Activated naive CD8-positive, alpha-beta T cell treated with anti-CD3 and anti-CD28 coated beads for 36 hours (primary cell): ENCODE results near the gene DDC. TPM values are rescaled to one million over a fixed set of nuclear protein-coding genes. Genes with fewer than 3 reads are reported as not detected.

Source experiments
- DNase-seq: peaks from one replicate; pipeline ENCODE4 v3.0.0; 2021
- H3K27ac Mint-ChIP-seq: one replicate; pipeline ENCODE4 v1.8.0; 2022; ENCODE audit warnings: mild to moderate bottlenecking, moderate library complexity, mixed read lengths
- H3K27me3 Mint-ChIP-seq: one replicate; pipeline ENCODE4 v1.8.0; 2022; ENCODE audit warnings: mild to moderate bottlenecking, mixed read lengths
- H3K36me3 Mint-ChIP-seq: one replicate; pipeline ENCODE4 v1.8.0; 2021; ENCODE audit warnings: mild to moderate bottlenecking, mixed read lengths
- H3K4me1 Mint-ChIP-seq: one replicate; pipeline ENCODE4 v1.8.0; 2021; ENCODE audit warnings: mixed read lengths
- H3K4me3 Mint-ChIP-seq: one replicate; pipeline ENCODE4 v1.8.0; 2022; ENCODE audit warnings: mild to moderate bottlenecking, moderate library complexity, mixed read lengths
- H3K9me3 Mint-ChIP-seq: one replicate; pipeline ENCODE4 v1.8.0; 2022; ENCODE audit warnings: mixed read lengths
- total RNA-seq, 2 experiments: library from RNA; stranded (reverse); gene quantifications; one replicate each; pipeline ENCODE4 v1.2.3, GENCODE V29; 2021

Gene DDC
- total RNA-seq, 2 experiments from 2014 or later = 0.64 to 1.1 TPM

DNA sequence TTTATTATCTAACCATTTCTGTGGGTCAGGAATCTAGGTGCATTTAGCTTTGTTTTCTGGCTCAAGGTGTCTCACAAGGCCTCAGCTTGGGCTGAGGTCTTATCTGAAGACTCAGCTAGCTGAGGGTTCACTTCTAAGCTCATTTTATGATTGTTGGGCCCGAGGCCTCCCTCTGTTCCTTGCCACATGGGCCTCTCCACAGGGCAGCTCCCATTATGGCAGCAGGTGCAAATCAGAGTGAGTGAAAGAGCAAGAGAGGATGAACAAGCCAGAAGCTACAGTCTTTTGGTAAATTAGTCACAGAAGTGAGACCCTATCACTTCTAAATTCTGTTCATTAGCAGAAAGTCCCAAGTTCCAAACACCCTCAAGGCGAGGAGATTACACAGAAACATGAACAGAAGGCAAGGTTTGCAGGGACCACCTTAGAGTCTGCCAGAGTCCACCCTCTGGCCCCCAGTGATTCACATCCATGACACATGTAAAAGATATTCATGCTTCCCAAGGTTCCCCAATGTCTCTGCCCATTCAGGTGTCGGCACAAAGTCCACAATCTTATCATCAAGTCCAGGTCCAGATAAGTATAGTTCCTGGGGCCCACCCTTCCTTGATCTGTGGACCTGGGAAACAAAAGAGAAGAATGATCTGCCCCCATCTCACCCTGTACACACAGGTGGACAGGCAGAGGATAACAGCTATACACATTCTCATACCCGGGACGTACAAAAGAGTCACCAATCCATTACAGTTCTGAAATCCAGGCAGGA lies 138.7 kb downstream of the DDC start:
- no peak for DNase-seq
- Mint-ChIP-seq H3K27me3 (no peaks in the 10 kb centered on the region), H3K27ac (no peak overlapping the region), H3K4me1 (no peaks in the 10 kb centered on the region), H3K36me3 (no peaks in the 10 kb centered on the region), H3K9me3 (no peaks in the 10 kb centered on the region), H3K4me3 (no peak overlapping the region)

DNA sequence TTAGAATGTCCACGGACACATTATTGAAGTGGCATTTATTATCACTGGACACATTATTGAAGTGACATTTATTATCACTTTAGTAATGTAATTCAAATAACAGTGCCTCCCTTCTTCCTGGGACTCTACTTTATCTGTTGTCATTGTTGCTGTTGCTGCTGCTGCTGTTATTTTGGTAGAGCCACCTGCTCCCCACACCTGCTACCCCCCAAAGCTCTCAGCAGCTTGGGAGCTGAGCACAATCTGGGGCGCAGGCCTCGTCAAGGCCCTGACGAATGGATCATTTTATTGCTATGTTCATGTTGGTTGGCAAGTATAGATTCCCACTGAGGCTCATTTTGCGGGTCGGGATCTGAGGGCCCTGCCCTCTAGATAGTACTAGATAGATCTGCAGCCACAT lies 139.9 kb downstream of the DDC start:
- no peak overlapping the region for H3K4me3 Mint-ChIP-seq
- DNase-seq = no peak

DNA sequence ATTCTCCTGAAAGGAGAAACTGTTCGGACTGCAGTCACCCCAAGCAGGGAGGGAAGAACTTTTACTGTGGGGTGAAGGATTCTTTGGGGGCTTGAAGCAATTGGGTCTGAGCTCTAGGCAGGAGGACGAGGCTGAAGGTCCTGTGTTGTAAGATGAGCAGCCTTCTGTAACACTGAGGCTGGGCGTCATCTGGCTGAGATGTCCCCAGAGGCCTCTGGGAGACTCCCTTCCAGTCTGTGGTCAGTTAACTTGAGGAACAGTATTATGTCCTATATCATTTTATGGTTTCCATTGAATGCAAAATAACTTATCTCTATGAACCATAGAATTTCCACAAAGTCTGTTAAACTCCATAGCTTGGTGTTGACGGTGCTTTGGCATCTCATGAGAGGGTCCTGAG lies 141.3 kb downstream of the DDC start:
- no peaks in the 10 kb centered on the region for H3K36me3 Mint-ChIP-seq
- H3K27ac Mint-ChIP-seq = no peak overlapping the region
- no peak overlapping the region for H3K4me3 Mint-ChIP-seq
- H3K27me3 Mint-ChIP-seq = no peaks in the 10 kb centered on the region
- no peaks in the 10 kb centered on the region for H3K9me3 Mint-ChIP-seq
- no peaks in the 10 kb centered on the region for H3K4me1 Mint-ChIP-seq
- DNase-seq = no peak

More for the DNA sequence above, 139.9 kb downstream of the DDC start:
- Mint-ChIP-seq H3K9me3 (no peaks in the 10 kb centered on the region), H3K27ac (no peak overlapping the region), H3K4me1 (no peaks in the 10 kb centered on the region), H3K27me3 (no peaks in the 10 kb centered on the region), H3K36me3 (no peaks in the 10 kb centered on the region)

DNA sequence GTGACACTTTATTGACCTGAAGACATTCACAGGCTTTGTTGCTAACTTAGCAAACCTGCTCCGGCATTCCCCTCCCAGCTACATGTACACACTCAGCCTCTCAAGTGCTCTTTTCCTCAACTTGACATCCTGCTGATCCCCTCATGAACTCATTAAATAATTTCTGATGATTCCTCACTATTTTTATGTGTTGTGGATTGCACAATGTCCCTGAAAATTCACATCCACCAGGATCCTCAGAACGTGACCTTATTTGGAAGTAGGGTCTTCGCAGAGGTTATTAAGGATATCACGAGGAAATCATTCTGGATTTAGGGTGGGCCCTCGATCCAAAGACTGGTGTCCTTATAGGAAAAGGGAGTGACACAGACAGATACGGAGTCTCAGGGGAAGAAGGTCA lies 142.3 kb downstream of the DDC start:
- DNase-seq = no peak
- H3K27ac Mint-ChIP-seq = no peak overlapping the region

DNA sequence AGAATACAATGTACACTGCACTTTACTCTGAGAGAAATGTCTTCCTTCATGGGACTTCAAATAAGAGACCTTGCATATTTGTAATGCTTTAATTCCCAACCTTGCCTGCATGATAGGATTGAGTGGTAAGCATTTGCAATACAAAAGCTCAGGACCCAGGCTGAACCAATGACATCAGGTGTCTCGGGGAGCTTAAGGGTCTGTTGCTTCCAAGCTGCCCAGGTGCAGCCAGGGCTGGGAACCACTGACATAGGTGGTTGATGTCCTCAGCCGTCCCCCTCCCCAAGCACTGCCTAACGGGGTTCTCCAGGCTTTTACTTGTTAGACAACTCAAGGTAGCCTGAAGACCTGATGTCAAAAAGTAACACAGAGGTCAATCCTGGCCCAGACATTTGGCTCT lies 144.2 kb downstream of the DDC start:
- H3K27me3 Mint-ChIP-seq = no peaks in the 10 kb centered on the region
- no peaks in the 10 kb centered on the region for H3K36me3 Mint-ChIP-seq
- no peak overlapping the region for H3K4me3 Mint-ChIP-seq
- no peak for DNase-seq
- no peak overlapping the region for H3K27ac Mint-ChIP-seq
- no peaks in the 10 kb centered on the region for H3K9me3 Mint-ChIP-seq
- H3K4me1 Mint-ChIP-seq = peaks cover 17% of the 10 kb centered on the region

More for the DNA sequence above, 142.3 kb downstream of the DDC start:
- Mint-ChIP-seq H3K27me3 (no peaks in the 10 kb centered on the region), H3K9me3 (no peaks in the 10 kb centered on the region), H3K4me1 (no peaks in the 10 kb centered on the region), H3K36me3 (no peaks in the 10 kb centered on the region), H3K4me3 (no peak overlapping the region)

DNA sequence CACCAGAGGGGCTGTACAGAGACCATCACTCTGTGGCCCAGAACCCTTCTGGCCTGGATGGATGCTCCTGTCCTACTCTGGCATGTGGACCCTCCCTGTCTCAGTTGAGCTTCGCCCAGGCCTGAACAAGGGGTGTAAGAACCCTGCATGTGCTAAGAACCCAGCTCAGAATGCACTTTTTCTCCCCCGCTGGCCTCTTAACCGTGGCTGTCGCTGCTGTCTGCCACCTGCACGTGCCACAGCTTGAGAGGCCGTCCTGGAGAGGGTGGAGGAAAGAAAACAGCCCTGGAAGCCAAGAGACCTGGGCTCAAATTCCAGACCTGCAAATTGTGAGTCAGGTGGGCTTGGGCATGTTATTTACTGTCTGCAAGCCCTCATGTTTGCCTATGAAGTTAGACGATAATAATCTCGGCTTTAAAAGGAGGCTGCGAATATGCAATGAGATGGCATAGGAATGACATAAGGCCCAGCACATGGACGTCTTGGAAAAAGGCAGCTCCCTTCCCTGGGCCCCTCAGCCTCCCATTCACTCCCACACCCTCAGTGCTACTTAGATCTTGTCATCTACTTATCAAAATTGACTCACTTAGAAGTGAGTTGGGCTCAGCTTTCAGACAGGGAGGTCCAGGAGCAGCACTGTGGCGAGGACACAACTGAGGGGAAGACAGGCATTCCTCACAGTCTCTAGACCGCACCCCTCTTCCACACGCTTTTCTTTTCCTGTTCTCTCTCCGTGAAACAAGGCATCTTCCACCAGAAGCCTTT lies 146.5 kb downstream of the DDC start:
- peaks cover 33% of the 10 kb centered on the region for H3K4me1 Mint-ChIP-seq
- H3K27me3 Mint-ChIP-seq = no peaks in the 10 kb centered on the region
- no peaks in the 10 kb centered on the region for H3K9me3 Mint-ChIP-seq
- no peak overlapping the region for H3K27ac Mint-ChIP-seq
- H3K36me3 Mint-ChIP-seq = no peaks in the 10 kb centered on the region
- no peak for DNase-seq
- H3K4me3 Mint-ChIP-seq = no peak overlapping the region

DNA sequence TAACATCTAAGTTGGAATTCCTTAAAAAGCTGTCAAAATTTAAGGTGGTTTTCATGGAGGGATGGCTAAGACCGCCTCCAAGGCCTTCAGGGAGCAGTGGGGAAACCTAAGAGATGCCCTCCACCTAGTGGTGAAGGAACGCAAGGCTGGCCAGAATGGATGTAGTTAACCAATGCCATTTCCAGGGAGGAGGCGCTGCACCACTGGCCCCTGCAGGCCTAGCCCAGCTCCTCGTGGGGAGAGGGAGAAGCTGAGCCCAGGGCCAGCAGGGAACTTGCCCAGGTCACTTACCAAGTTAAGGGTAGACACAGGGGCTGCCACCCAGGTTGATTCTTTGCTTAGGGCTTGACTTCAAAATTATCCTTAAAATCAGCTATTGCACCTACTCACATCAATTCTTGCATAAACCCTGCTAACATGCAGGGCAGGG lies 147.1 kb downstream of the DDC start:
- H3K9me3 Mint-ChIP-seq = no peaks in the 10 kb centered on the region
- H3K4me1 Mint-ChIP-seq = peaks cover 33% of the 10 kb centered on the region
- DNase-seq = peak; percentile 67
- no peak overlapping the region for H3K27ac Mint-ChIP-seq
- no peak overlapping the region for H3K4me3 Mint-ChIP-seq
- no peaks in the 10 kb centered on the region for H3K36me3 Mint-ChIP-seq
- no peaks in the 10 kb centered on the region for H3K27me3 Mint-ChIP-seq

DNA sequence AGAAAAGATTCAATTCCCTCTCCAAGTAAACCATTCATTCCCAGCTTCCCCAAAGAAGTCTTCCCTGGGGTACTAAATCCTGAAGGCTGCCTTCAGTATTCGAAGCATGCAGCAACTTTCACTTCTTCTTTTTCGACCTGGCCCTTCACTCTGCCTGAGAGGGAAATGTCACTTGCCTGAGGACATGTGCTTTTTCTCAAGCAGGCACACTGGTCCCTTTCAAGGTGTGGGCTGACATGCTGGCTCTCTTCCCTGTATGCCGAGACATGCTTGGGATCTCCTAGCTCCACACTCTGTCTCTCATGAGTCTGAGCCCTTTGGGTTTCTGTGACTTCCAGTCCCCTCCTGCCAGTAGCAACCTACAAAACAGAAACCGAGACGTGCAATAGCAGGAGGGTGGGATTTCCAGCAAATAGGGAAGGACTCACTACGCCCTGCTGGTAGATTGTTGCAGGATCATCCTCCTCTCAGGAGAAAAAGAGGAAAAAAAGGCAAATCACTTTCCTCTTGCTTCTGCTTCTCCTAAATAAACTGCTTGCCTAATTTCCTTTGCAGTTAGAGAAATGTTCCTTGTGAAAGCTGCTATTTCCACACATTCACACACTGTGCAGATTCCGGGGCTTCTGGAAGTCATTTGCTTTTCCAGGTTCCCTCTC lies 148.6 kb downstream of the DDC start:
- no peak for DNase-seq
- H3K4me1 Mint-ChIP-seq = peaks cover 41% of the 10 kb centered on the region
- no peaks in the 10 kb centered on the region for H3K27me3 Mint-ChIP-seq
- peak overlapping the region; percentile 90 for H3K27ac Mint-ChIP-seq
- H3K9me3 Mint-ChIP-seq = no peaks in the 10 kb centered on the region
- no peaks in the 10 kb centered on the region for H3K36me3 Mint-ChIP-seq
- H3K4me3 Mint-ChIP-seq = peak overlapping the region; percentile 60

DNA sequence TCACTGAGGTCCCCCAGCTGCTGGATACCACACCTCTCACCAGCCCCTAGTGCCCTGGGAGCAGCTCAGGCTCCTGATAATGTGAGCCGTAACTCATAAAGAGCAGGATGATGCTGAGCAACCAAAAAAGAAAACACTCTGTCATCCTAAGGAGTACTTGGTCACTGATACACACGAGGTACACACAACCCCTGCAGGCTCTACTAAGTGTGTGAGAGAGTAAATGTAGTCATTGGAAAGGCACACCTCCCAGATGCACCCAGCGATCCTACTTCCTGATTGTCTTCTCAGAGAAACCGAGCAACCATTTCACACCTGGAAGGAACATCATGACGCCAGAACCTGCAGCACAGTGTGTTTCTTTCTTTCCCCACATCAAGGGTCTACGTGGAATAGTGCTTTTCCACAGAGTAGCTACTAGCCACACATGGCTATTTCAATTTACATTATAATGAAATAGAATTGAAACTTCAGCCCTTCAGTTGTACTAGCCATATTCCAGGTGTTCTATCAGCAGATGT lies 149.3 kb downstream of the DDC start:
- Mint-ChIP-seq H3K9me3 (no peaks in the 10 kb centered on the region), H3K27ac (peak overlapping the region; percentile 90), H3K4me3 (no peak overlapping the region), H3K4me1 (peaks cover 48% of the 10 kb centered on the region), H3K36me3 (no peaks in the 10 kb centered on the region), H3K27me3 (no peaks in the 10 kb centered on the region)
- no peak for DNase-seq

DNA sequence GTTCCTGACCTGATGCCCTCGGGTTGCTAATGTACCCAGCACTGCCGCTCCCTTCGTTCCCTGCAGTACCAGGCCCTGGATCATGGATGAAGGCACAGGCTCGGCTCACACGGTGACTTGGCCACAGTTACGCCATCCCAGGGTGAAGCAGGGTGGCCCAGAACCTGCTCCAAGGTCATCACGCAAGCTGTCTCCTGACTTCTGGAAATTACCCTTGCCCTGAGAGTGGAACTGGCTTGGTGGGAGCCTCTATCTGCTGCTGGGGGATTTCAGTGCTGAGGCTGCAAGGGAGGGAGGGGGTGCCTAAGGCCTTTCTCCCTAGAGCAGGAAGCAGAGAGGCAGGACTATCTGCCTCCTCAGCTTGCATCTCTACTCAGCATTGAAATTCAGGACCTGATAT lies 151.6 kb downstream of the DDC start:
- peaks cover 70% of the 10 kb centered on the region for H3K4me1 Mint-ChIP-seq
- no peak overlapping the region for H3K27ac Mint-ChIP-seq
- no peaks in the 10 kb centered on the region for H3K27me3 Mint-ChIP-seq
- H3K4me3 Mint-ChIP-seq = no peak overlapping the region
- H3K9me3 Mint-ChIP-seq = no peaks in the 10 kb centered on the region
- no peaks in the 10 kb centered on the region for H3K36me3 Mint-ChIP-seq
- no peak for DNase-seq

DNA sequence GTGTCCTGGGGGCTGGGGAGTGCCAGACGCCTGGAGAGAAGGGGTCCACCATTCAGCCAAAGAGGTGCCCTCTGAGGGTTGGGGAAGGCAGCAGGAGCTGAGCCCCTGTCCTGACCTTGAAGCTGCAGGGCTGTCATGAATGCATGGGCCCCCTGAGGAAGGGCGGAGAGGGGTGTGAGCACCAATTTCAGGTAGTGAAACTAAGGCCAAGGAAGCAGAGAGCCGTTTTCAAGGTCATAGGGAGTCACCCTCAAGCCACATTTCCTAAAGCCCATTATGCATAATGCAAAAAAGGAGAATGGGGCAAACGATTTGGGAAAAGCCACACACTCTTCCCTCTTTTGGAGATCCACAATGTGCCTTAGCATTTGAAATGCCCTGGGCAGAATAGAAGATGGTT lies 152.2 kb downstream of the DDC start:
- no peak for DNase-seq
- H3K36me3 Mint-ChIP-seq = no peaks in the 10 kb centered on the region
- H3K27me3 Mint-ChIP-seq = no peaks in the 10 kb centered on the region
- H3K27ac Mint-ChIP-seq = peak overlapping the region; percentile 13
- peaks cover 74% of the 10 kb centered on the region for H3K4me1 Mint-ChIP-seq
- no peak overlapping the region for H3K4me3 Mint-ChIP-seq
- no peaks in the 10 kb centered on the region for H3K9me3 Mint-ChIP-seq

DNA sequence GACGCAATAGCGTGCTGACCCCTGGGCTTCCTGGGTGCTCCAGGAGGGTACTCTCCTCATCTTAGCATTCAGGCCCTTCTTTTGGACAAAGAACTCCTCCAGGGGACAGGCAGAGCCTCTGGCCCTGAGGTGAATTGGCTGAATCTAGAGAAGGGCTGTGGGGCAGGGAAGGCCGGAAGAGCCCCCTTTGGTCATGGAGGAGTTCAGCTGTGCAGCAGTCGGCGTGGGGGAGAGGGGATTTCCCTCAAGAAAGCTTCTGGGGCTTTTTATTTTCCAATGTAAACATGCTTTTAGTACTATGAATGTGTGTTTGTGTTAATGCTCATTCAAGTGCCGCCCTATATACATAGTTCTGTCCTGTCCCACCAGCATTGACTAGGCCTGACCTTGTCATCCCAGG lies 153.9 kb downstream of the DDC start:
- H3K4me3 Mint-ChIP-seq = peak overlapping the region; percentile 9
- peaks cover 76% of the 10 kb centered on the region for H3K4me1 Mint-ChIP-seq
- peak; percentile 43 for DNase-seq
- H3K27me3 Mint-ChIP-seq = no peaks in the 10 kb centered on the region
- peaks cover 2% of the 10 kb centered on the region for H3K36me3 Mint-ChIP-seq
- no peaks in the 10 kb centered on the region for H3K9me3 Mint-ChIP-seq
- peak overlapping the region; percentile 85 for H3K27ac Mint-ChIP-seq

DNA sequence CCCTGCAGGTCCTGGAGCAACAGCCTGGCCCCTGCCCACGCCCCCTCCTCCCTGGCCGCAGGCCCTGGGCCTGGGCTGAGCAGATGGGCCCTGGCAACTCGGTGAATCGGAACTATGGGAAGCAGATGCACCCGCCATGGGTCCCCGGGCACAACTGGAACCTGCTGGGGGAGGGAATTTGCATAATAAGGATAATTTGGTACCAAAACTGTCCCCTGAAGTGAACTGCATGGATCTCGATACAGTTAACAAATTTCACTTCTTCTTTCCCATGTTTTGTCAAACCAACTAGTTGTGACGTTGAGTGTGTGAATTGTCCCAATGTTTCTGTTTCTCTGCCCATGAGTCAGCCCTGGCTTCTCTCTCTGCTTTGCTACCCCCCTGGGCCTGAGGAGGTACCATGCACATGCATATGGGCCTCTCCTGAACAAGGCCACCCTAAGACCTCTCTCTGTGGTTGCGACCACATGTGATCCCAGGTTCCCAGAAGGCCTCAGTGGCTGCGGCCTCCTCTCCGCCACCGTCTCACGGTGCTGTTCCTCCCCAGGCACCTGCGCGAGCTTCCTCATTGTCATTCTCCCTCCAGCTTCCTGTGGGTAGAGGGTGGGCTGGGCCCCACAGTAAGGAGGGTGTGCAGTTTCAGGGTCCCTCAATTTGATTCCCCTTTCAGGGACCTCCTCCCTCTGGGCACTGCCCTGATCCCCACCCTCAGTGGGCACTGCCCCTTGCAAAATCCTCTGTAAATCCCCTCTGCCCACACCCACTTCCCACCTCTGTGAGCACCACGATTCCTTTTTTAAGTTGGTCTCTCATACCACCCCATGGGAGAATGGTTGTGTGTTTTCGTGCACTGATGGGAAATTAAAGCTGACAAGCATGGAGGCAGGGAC lies 155.1 kb downstream of the DDC start:
- DNase-seq = peak; percentile 55
- peaks cover 8% of the 10 kb centered on the region for H3K36me3 Mint-ChIP-seq
- H3K27ac Mint-ChIP-seq = peak overlapping the region; percentile 85
- peaks cover 76% of the 10 kb centered on the region for H3K4me1 Mint-ChIP-seq
- H3K4me3 Mint-ChIP-seq = peak overlapping the region; percentile 40
- H3K9me3 Mint-ChIP-seq = no peaks in the 10 kb centered on the region
- no peaks in the 10 kb centered on the region for H3K27me3 Mint-ChIP-seq
